ENCODE measurements around the gene SPINK9.

The SPINK9 gene

DNA sequence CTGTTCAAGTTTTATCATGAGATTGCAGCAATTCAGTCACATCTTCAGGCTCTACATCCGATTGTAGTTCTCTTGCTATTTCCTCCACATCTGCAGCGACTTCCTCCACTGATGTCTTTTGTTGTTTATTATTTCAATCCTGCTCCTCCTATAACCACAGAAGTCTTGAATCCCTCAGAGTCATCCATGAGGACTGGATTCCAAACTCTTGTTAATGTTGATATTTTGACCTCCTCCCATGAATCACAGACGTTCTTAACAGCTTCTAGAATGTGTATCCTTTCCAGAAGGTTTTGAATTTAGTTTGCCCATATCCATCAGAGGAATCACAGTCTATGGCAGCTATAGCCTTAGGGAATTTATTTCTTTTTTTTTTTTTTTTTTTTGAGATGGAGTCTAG is 52.0 kb downstream of the SPINK9 start:
- POLR2A ChIA-PET = no interaction called here
- Histone ChIP-seq H3K9me3 (ENCODE audit: control extremely low read depth in 1 of 5, control insufficient read depth in 4 of 5, insufficient read depth in 2 of 5, low read depth in 1 of 5, low read length in 4 of 5) (no peaks in the 10 kb centered on the region), H3K27me3 (replicated peaks in 2 of 5; ENCODE audit: control insufficient read depth in 4 of 5, insufficient read depth in 5 of 5, low read length in 4 of 5) (no peaks in the 10 kb centered on the region), H3K36me3 (ENCODE audit: control insufficient read depth in 4 of 4, insufficient read depth in 4 of 4, low read length in 3 of 4) (peaks cover 6 to 16% (median 10%) of the 10 kb centered on the region in 4 experiments), H3K4me3 (ENCODE audit: control insufficient read depth in 1 of 7, extremely low read depth in 1 of 7, insufficient read depth in 4 of 7, low read depth in 2 of 7, low read length in 6 of 7) (no peak overlapping the region), H3K4me1 (ENCODE audit: control extremely low read depth in 1 of 4, control insufficient read depth in 4 of 4, insufficient read depth in 4 of 4, low read length in 3 of 4) (peaks cover 14 to 27% (median 16%) of the 10 kb centered on the region in 4 experiments), H3K27ac (ENCODE audit: insufficient read depth in 1 of 2, low read depth in 1 of 2, low read length in 2 of 2, poor library complexity in 1 of 2, severe bottlenecking in 2 of 2) (no peak overlapping the region)
- CTCF ChIA-PET = interaction anchor here (2.1 kb wide), 1 partner anchor 11 kb away, joined by 10 read pairs; no protein-coding TSS in a partner anchor
- 79% methylated on average over 3 of the region's 3 CpGs for WGBS (ENCODE audit: insufficient coverage)
- no peak for DNase-seq

DNA sequence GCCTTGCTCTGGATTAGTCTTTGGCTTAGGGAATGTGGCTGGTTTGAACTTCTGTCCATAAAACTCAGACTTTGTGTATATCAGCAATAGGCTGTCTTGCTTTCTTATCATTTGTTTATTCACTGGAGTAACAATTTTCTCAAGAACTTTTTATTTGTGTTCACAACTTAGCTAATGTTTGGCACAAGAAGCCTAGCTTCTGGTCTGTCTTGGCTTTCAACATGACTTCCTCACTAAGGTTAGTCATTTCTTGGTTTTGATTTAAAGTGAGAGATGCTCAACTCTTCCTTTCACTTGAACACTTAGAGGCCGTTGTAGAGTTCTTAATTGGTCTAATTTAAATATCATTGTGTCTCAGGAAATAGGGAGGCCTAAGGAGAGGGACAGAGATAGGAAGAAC is 53.3 kb downstream of the SPINK9 start:
- POLR2A ChIA-PET = no interaction called here
- no peaks in the 10 kb centered on the region for H3K27me3 ChIP-seq (replicated peaks in 2 of 5; ENCODE audit: control insufficient read depth in 4 of 5, insufficient read depth in 5 of 5, low read length in 4 of 5)
- H3K4me3 ChIP-seq (ENCODE audit: control insufficient read depth in 1 of 7, extremely low read depth in 1 of 7, insufficient read depth in 4 of 7, low read depth in 2 of 7, low read length in 6 of 7) = no peak overlapping the region
- peaks cover 11 to 21% (median 13%) of the 10 kb centered on the region in 4 experiments for H3K4me1 ChIP-seq (ENCODE audit: control extremely low read depth in 1 of 4, control insufficient read depth in 4 of 4, insufficient read depth in 4 of 4, low read length in 3 of 4)
- no CpG with 5 or more reads among the region's 1 CpG for WGBS (ENCODE audit: insufficient coverage)
- CTCF ChIA-PET = interaction anchor here (2.1 kb wide), 1 partner anchor 10 kb away, joined by 10 read pairs; no protein-coding TSS in a partner anchor
- H3K9me3 ChIP-seq (ENCODE audit: control extremely low read depth in 1 of 5, control insufficient read depth in 4 of 5, insufficient read depth in 2 of 5, low read depth in 1 of 5, low read length in 4 of 5) = no peaks in the 10 kb centered on the region
- no peak for DNase-seq
- no peak overlapping the region for H3K27ac ChIP-seq (ENCODE audit: insufficient read depth in 1 of 2, low read depth in 1 of 2, low read length in 2 of 2, poor library complexity in 1 of 2, severe bottlenecking in 2 of 2)
- peaks cover 7 to 16% (median 12%) of the 10 kb centered on the region in 4 experiments for H3K36me3 ChIP-seq (ENCODE audit: control insufficient read depth in 4 of 4, insufficient read depth in 4 of 4, low read length in 3 of 4)
